ENCODE data around the gene HACD4. TPM values are rescaled to one million over a fixed set of nuclear protein-coding genes. Genes with fewer than 3 reads are reported as not detected.

HACD4 gene, protein sequence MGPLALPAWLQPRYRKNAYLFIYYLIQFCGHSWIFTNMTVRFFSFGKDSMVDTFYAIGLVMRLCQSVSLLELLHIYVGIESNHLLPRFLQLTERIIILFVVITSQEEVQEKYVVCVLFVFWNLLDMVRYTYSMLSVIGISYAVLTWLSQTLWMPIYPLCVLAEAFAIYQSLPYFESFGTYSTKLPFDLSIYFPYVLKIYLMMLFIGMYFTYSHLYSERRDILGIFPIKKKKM
- 1.1 and 1.2 TPM in 2 replicates for total RNA-seq (ENCODE audit: low replicate concordance)

DNA sequence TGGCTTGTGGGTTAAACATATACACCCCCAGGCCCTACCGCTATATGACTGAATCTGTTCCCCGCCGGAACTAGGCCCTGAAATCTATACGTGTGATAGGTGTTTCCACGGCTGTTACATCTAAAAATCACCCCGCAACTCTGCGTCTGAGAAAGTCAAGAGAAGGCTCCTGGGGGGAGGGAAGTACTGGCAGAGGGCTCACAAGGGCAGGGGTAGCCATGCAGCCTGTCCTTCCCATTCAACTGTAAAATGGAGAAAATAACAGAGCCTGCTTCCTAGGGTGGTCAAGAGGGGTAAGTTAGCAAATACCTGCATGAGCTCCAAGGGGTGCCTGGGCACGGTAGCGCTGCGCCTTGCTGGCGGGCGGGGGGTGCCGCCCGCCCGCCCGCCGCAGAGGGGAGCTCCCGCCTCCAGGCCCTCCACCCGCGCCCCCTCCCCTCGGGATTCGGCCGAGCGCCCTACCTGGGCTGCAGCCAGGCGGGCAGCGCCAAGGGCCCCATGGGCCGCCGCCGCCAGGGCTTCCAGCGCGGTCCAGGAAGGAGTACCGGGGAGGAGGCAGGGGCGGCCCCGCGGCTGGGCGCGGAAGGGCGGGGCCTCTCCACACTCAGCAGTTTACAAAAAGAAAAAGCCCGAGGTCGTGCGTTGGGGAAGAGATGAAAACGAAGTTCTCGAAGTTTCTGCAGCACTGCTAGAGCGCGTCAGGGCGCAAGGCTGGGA lies at the start of gene HACD4:
Gene HACD4, minus strand, starts transcription at position 550 of the 717 bp plus-strand sequence. Its CDS starts 50 bp downstream, at position 500.
- H4K20me1 ChIP-seq (ENCODE audit: low read depth): no peaks in the 10 kb centered on the region
- H3K27ac ChIP-seq: no peak within 1 kb of the TSS
- peaks cover 10% of the 10 kb centered on the region for H3K27me3 ChIP-seq
- TF ChIP-seq, protein P1, sequence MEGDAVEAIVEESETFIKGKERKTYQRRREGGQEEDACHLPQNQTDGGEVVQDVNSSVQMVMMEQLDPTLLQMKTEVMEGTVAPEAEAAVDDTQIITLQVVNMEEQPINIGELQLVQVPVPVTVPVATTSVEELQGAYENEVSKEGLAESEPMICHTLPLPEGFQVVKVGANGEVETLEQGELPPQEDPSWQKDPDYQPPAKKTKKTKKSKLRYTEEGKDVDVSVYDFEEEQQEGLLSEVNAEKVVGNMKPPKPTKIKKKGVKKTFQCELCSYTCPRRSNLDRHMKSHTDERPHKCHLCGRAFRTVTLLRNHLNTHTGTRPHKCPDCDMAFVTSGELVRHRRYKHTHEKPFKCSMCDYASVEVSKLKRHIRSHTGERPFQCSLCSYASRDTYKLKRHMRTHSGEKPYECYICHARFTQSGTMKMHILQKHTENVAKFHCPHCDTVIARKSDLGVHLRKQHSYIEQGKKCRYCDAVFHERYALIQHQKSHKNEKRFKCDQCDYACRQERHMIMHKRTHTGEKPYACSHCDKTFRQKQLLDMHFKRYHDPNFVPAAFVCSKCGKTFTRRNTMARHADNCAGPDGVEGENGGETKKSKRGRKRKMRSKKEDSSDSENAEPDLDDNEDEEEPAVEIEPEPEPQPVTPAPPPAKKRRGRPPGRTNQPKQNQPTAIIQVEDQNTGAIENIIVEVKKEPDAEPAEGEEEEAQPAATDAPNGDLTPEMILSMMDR (IDR thresholded peaks at IDR 0.05): no peak
- no peak for TF ChIP-seq EZH2phosphoT487 (IDR thresholded peaks at IDR 0.05)
- TF ChIP-seq EZH2 (IDR thresholded peaks at IDR 0.05): no peak
- Mint-ChIP-seq H3K36me3 (no peaks in the 10 kb centered on the region), H3K4me1 (peaks cover 3% of the 10 kb centered on the region), H3K4me3 (peak within 1 kb of the TSS; percentile 44), H3K27me3 (ENCODE audit: insufficient read depth, low read depth) (peaks cover 5% of the 10 kb centered on the region), H3K27ac (no peak within 1 kb of the TSS), H3K9me3 (peaks cover 2% of the 10 kb centered on the region)
- no peaks in the 10 kb centered on the region for H3K36me3 ChIP-seq
- peak within 1 kb of the TSS; percentile 96 for H2AFZ ChIP-seq (replicated peaks)
- no peaks in the 10 kb centered on the region for H3K79me2 ChIP-seq (ENCODE audit: low read depth)
- peak within 1 kb of the TSS; percentile 57 for H3K4me3 ChIP-seq
- H3K9me3 ChIP-seq (ENCODE audit: low read depth): no peaks in the 10 kb centered on the region
- H3K9ac ChIP-seq: no peak within 1 kb of the TSS
- DNase-seq (ENCODE audit: low spot score): peak; percentile 61
- peak within 1 kb of the TSS; percentile 81 for H3K4me2 ChIP-seq
- H3F3A ChIP-seq (ENCODE audit: low read depth): peaks cover 14% of the 10 kb centered on the region
- H3K4me1 ChIP-seq: peaks cover 10% of the 10 kb centered on the region

GRCh38 chr9:21080793-21081192 lies 49.4 kb upstream of the HACD4 start:
- Histone ChIP-seq H3K9ac (no peak overlapping the region), H4K20me1 (ENCODE audit: low read depth) (no peaks in the 10 kb centered on the region), H3K27me3 (no peaks in the 10 kb centered on the region), H3K9me3 (ENCODE audit: low read depth) (no peaks in the 10 kb centered on the region), H3K4me1 (peaks cover 7% of the 10 kb centered on the region), H3K27ac (no peak overlapping the region), H3K36me3 (no peaks in the 10 kb centered on the region), H3K4me3 (no peak overlapping the region), H3K79me2 (ENCODE audit: low read depth) (no peaks in the 10 kb centered on the region), H2AFZ (replicated peaks) (no peak overlapping the region), H3K4me2 (no peak overlapping the region), H3F3A (ENCODE audit: low read depth) (no peaks in the 10 kb centered on the region)
- no peak for DNase-seq (ENCODE audit: low spot score)
- H3K4me3 Mint-ChIP-seq: no peak overlapping the region
- H3K27me3 Mint-ChIP-seq (ENCODE audit: insufficient read depth, low read depth): peaks cover 2% of the 10 kb centered on the region
- no peak overlapping the region for H3K27ac Mint-ChIP-seq
- TF ChIP-seq, protein P1 (IDR thresholded peaks at IDR 0.05): no peak
- TF ChIP-seq EZH2phosphoT487 (IDR thresholded peaks at IDR 0.05): no peak
- TF ChIP-seq EZH2 (IDR thresholded peaks at IDR 0.05): no peak
- H3K4me1 Mint-ChIP-seq: peaks cover 5% of the 10 kb centered on the region
- no peaks in the 10 kb centered on the region for H3K9me3 Mint-ChIP-seq
- H3K36me3 Mint-ChIP-seq: no peaks in the 10 kb centered on the region

GRCh38 chr9:21078702-21079101 lies 47.3 kb upstream of the HACD4 start:
- TF ChIP-seq, protein P1 (IDR thresholded peaks at IDR 0.05): no peak
- TF ChIP-seq EZH2phosphoT487 (IDR thresholded peaks at IDR 0.05) (no peak), EZH2 (IDR thresholded peaks at IDR 0.05) (no peak)

More at GRCh38 chr9:21078702-21079101, 47.3 kb upstream of the HACD4 start:
- no peaks in the 10 kb centered on the region for H3K9me3 Mint-ChIP-seq
- H3K36me3 Mint-ChIP-seq: no peaks in the 10 kb centered on the region
- no peak overlapping the region for H3K4me2 ChIP-seq
- H3K79me2 ChIP-seq (ENCODE audit: low read depth): no peaks in the 10 kb centered on the region
- no peak overlapping the region for H3K4me3 ChIP-seq
- H3K27ac ChIP-seq: no peak overlapping the region
- no peaks in the 10 kb centered on the region for H3K9me3 ChIP-seq (ENCODE audit: low read depth)
- H3F3A ChIP-seq (ENCODE audit: low read depth): no peaks in the 10 kb centered on the region
- H3K4me1 Mint-ChIP-seq: peaks cover 13% of the 10 kb centered on the region
- H4K20me1 ChIP-seq (ENCODE audit: low read depth): no peaks in the 10 kb centered on the region
- no peak overlapping the region for H3K9ac ChIP-seq
- peaks cover 15% of the 10 kb centered on the region for H3K4me1 ChIP-seq
- H3K27me3 Mint-ChIP-seq (ENCODE audit: insufficient read depth, low read depth): peaks cover 2% of the 10 kb centered on the region
- H3K27ac Mint-ChIP-seq: no peak overlapping the region
- no peak for DNase-seq (ENCODE audit: low spot score)
- no peaks in the 10 kb centered on the region for H3K36me3 ChIP-seq
- H3K4me3 Mint-ChIP-seq: no peak overlapping the region
- H3K27me3 ChIP-seq: no peaks in the 10 kb centered on the region
- H2AFZ ChIP-seq (replicated peaks): no peak overlapping the region
